Cortex of kidney (tissue), 1 donor: ENCODE results near the gene PPP1R18.
"Not testable (repeated sequence)": the region's sequence is repeated elsewhere in the genome, so short reads cannot be mapped to it uniquely, and the experiment has no call there.

Source experiments
- DNase-seq: peaks from one replicate; lab custom pipeline; 2025; lab: John Stamatoyannopoulos, UW

The PPP1R18 gene

DNA sequence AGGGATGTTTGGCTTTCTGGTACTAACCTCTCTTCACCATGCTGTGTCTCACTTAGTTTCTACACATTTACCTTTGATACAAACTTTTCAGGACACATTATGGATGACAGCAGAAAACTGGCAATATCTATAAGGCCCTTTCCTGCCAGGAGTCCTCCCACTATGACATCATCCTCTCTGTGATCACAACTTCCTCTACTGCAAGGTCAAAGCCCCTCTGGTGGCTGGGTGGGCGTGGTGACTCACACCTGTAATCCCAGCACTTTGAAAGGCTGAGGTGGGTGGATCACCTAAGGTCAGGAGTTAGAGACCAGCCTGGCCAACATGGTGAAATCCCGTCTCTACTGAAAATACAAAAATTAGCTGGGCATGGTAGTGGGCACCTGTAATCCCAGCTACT, 20.1 kb downstream of the PPP1R18 start:
- DNase-seq = not testable (repeated sequence)

DNA sequence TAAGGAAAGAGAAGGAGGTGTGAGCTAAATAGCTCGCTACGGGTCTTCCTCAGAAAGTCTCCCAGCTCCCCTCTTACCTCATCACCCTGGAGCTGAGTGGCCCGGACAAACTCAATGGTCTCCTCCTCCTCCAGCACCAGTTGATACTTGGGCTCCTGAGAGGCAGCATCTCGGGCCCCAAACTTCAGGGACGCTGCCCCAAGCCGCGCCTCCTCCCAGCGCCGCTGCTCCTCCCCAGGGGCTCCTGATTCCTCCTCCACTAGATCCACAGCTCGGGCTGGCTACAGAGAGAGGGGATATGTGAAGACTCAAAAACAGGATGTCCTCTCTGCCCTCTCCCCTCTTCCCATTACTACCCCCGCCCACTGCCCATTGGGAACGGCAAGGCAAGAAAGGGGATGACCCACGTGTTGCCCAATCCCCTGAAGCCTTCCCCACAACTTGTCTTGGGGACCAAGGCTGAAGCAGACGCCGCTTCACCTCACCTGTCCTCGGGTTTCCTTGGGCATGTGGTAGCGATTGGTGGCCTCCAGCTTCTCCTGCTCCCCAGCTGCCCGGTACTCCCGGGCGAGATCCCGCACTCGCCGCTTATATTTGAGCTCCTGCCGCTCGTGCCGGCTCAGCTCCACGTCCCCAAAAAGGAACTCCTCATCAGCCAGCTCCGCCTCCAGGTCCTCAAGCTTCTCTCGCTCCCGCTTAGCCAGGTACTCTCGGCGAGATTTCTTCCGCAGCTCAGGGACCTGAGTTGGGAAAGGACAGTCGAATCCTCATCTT, 21.3 kb downstream of the PPP1R18 start:
- DNase-seq = no peak

DNA sequence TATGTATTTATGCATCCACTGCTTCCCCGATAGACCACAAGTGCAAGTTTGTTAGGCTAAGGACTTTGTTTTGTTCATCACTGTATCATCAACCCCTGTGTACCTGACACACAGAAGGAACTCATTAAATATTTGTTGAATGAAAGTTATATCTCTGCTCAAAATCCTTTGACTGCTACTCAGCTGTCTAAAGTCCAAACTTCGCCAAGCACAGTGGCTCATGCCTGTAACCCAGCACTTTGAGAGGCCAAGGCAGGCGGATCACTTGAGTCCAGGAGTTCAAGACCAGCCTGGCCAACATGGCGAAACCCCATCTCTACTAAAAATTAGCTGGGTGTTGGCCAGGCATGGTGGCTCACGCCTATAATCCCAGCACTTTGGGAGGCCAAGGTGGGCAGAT, 28.5 kb downstream of the PPP1R18 start:
- DNase-seq = not testable (repeated sequence)

DNA sequence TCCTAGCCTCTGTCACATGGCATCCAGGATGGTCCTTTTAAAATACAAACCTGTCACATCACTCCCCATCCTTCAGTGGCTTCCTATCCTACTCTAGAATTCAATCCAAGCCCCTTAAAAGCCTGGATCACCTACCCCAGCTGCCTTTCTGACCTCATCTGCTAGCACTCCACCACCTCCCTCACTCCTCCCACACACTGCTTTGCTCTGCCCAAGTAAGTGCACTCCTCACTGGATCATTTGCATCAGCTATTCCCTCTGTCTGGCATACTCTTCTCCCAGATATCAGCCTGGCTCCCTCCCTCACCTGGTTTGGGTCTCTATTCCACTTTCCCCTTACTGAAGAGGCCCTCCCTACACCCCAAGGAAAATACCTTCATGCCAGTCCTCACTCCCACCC, 29.0 kb downstream of the PPP1R18 start:
- DNase-seq = no peak

DNA sequence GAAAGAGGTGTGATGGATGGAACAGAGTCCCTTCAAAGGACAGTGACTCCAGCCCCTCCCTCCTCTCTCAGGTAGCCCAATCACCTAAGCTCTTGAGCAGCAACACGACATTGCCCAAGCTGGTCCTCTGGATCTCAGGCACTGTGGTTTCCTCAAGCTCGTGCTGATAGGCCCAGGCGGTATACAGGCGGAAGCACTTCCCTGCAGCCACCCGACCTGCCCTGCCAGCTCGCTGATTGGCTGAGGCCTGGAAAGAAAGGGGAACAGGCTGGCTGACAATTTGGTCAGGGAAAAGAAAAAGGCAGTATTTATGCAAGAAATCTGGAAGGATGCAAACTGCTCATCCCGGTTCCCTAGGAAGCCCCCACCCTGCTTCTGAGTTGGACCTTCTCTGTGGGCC, 29.9 kb downstream of the PPP1R18 start:
- no peak for DNase-seq

DNA sequence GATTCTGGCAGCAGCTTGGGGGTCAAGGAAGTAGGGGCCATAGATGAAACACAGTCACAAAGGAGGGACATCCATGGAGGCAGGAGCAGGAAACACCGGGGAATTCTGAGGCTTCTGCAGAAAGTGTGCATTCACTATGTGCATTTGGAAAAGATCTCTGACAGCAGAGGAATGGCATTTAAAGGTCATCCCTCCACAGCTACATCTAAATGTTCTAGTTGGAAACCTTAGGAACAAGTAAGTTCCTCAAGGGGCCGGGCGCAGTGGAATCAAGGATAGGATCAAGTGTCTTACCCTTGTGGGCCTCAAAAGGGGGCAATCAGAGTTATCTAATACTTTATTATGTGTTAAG, 30.7 kb downstream of the PPP1R18 start:
- no peak for DNase-seq

DNA sequence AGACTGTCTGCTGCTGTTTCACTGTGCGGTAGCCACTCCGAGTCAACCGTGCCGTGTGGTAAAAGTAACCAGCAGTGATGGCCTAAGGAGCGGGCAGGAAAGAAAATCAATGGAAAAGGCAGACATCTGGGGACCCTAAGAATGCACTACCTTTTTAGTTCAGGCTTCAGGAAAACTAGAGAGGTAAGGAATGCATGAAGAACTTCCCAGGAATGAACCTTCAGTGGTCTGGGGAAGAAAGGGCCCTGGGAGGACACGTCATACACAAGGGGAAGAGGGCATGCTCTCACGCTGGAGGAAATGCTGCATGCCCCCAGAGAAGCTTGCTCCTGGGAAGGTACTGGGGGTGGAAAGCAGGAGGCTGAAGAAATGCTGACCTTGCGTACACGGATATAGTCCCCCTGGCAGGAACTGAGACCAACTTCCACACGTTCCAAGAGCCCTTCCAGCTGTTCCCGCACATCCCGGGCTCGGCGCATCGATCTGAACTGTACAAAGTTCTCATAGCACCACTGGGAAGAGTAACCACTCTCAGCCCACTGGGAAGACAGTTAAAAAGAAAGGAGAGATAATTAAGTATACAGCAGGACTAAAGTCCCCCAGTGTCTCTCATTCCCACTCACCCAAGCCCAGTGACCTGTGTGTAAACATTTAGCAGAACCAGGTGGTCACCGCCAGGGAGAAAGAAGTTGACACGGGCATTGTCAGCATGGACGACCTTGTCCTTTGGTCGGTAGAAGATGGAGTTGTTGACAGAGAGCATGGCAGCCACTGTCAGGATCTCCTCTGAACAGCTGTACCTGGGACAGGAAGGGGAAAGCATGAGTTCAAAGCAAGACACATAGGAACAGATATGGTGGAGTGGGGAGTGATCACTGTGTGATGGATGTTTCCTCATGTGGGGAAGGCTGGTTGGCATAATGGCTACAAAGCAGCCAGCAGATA, 31.4 kb downstream of the PPP1R18 start:
- DNase-seq = no peak

DNA sequence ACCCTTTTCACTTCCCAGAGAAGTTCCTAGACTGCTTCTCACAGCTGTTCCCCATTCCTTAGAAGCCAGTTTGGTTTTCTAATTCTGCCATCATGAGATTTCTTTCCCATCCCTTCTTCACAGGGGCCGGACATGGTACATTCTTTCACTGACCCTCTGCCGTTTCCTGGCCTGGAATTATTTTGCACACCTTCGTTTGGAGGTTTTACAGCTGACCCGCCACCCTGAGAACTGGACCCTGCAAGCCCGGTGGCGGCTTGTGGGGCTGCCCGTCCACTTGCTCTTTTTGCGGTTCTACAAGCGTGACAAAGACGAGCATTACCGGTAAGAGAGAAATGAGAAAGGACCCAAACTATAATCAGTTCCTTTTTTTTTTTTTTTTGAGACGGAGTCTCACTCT, 35.3 kb downstream of the PPP1R18 start:
- DNase-seq = no peak

DNA sequence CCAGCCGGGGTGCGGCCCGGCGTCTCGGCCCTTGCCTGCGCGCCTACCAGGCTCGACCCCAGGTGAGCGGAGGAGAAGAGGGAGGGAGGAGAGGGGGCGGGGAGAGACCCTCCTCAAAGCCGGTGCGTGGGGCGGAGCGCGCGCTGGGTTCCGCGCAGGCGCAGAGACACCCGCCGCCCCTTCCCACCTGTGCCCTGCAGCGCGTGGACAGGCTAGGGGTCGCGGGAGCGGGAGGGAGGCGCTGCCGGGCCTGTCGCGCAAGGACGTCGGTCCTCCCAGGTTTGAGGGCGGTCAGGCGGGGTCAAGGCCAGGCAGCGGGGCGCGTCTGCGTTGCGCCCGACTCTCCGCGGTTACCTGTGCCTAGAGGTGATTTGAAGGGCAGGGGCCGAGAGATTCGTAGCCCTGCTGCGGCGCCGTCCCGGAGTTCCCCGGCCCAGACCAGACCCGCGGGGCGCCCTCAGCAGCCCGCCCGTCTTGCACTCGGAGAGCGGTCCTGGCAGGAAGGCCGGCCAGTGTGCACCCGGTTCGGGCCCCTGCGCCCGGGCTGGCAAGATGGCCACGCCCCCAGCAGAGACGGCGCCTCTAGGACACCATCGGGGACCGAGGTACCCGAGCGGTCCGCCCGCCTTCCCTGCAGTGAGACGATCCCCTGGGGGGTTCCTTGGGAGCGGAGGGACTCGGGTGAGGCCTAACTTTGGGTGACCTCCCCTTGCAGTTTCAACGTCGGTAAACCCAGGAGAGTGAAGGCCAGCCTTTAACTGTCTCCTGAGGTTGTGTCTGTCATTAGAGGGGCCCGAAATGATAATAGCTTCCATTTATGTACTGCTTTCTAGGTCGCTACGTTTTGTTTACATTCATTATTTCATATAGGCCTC, 39.0 kb downstream of the PPP1R18 start:
- no peak for DNase-seq

DNA sequence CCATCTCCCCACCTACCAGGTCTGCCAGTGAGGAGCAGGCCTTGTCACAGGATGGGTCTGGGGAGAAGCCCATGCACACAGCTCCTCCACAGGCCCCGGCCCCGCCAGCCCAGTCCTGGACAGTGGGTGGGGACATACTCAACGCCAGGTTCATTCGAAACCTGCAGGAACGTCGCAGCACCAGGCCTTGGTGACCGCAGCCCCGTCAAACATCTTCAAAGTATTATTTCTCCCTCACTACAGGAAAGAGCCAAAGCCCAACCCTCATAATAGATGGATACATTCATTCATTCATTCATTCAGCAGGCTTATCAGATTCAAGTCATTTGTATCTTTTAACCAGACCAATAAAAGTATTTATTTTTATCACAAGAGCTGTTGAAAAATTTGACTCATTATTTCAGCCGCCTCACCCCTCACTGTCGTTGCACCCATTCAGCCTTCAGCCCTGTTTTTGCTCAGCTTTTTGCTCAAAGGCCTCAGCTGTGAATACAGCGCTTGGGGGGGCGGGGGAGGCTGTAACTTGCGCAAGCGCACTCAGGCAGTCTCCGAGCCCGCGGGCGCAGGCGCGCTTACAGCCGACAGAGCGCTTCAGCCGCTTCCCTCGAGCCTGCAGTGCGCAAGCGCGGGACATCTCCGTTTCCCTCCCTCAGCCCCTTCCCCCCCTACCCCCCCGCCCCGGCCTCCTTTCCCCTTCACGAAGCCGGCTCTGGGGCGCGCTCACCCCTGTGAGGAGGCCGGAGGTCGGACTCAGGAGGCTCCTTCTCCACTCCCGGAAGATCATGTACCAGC, 39.8 kb downstream of the PPP1R18 start, which contains the start of gene C6orf136:
TSS of gene C6orf136 (plus strand) at position 684 of the 792 bp plus-strand sequence. CDS start at position 783, 99 bp downstream.
- no peak for DNase-seq

DNA sequence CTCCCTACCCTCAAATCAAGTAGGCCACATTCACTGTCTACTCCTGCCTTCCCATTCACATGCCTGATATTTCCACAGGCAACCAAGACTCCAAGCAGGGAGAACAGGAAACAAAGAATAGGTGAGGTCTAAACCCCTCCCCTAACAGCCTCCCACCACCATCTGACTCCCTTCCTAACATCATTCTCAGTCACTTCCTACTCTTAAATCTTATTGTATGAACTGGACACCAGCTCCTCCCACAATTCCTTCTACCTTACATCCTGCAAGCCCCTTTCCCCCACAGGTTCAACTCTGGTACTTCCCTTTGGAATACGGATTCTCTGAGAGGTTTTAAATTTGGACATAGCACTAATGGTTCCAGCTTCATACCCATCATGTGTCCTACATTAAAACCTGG, 40.5 kb downstream of the PPP1R18 start:
- DNase-seq = no peak

DNA sequence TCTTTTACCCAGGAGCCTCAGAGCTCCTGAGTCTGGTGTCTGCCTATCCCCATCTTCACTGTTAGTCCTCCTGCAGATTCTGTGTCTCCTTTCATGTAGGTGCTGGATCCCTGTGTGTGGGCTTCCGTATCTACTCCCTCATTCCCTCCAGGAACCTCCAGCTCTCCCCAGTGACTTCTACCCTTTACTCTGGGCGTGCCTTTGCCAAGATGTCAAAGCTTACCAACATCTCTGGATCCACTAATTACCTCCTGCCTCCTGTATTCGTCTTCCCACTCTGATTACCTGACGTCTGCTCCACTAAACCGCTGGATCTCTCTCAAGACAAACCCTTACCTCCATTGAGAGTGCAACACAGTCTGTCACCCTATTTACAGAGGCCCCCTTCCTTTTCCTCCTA, 41.7 kb downstream of the PPP1R18 start:
- no peak for DNase-seq

DNA sequence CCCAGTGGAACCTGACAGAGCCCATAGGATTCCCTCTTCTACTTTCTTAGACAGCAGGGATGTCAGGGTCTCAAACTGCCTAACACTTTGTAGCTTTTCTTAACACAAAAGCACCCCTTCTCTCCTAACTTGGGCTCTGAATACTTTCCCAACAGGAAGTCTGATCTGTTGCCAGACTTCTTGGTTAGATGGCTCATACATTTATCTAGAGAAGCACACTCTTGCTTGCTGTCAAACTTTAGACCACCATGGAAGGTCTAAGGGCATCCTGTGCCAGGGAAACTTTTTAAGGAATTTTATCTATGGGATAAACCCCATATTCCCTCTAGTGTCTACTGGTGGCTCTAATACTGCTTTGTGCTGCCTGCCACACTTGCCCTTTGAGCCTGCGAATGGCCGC, 42.8 kb downstream of the PPP1R18 start:
- no peak for DNase-seq

DNA sequence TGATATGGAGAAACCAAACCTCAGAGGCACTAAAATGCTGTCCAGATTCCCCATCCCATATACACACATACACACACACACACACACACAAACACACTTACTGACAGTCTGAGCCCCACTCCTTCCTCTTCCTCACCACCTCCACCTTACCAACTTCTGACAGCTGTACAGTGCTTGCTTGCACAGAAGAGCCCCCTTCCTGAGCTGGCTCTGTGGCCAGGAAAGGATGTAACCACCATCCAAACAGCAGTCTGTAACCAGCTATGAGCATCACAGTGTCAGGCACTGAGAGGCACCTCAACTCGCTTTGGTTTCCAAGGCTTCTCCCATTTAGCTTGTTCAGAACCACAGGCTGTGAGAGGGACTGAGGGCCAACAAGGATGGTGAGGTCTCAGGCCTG, 45.4 kb downstream of the PPP1R18 start:
- DNase-seq = no peak

DNA sequence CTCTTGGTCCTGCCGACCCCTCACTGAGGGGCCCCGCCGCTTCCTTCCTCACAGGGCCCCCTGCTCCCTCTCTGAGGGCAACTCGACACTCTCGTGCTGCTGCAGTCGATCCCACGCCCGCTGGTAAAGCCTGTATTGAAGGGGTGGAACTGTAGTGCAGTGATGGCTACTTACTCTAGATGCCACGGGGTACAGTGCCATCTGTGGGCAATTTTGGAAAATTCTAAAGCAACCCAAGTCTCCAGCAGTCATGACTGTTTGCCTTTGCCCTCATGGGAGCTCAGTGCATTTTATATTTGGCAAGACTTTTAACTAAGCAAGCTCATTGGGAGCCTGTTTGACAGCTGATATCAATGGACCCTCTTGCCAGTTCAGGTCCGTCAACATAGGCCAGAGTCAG, 46.0 kb downstream of the PPP1R18 start:
- DNase-seq = no peak

DNA sequence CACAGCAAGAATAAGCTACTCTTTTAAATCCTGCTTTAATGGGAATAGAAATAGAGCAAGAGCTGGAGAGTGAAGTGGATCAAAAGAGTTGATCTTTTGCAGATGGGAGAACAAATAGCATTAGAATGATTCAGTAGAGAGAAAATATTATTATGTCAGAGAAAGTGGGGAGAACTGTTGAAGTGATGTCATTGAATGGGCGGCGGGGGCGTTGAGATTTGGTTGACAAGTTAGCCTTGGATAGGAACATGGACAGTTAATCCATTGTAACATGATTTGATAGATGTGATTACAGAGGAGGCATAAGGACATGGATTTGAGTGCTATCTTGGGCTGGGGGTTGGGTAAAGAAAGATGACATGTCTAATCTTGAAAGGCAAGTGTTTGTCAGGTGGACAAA, 50.6 kb downstream of the PPP1R18 start:
- DNase-seq = no peak

DNA sequence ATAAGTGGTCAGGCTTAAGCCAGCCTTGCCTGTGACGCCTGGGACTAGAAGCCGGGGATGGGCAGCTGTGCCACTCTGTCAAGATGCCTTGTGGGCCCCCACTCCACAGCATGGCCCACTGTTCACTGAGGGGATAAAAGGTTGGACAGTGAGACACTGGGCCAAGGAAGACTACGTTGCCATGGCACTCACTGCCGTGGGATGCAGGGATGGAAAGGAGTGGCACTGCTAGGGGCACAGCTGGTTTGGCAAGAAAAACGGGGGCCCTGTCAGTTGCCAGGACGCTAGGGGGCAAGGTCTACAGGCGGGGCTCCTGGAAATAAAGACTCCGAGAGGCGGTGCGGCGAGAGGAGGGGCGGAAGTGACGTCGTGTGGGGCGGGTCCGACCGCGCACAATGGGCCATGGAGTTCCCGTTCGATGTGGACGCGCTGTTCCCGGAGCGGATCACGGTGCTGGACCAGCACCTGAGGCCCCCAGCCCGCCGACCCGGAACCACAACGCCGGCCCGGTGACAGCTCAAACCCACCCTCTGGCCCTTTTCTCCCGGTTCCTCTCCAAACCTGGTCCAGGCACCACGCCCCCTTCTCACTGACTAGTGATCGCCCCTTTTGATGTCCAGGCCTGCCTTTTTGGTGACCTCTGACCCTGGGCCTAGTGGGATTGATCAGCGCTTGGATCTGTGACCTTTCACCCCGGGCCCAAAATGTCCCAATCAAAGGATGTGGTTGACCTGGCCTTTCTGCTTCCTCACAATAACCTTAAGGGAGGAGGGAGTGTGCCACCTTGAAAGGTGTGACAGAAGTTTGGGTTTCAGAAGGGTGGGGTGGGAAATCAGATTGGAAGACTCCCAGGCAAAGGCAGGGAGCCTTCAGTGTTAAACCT, 59.7 kb downstream of the PPP1R18 start, which contains the start of gene ATAT1:
TSS of gene ATAT1 (plus strand) at position 391 of the 883 bp plus-strand sequence.
- DNase-seq = no peak
